Endothelial cell of umbilical vein (primary cell): Measurements from ENCODE around the gene UNC5B. TPM values are rescaled to one million over a fixed set of nuclear protein-coding genes. Genes with fewer than 3 reads are reported as not detected.

Experiments used
- BruUV-seq: library from RNA; stranded (reverse); fragments of 400-500 nt; replicated peaks from 2 replicates; lab custom pipeline; 2021; lab: Mats Ljungman, UMichigan
- CTCF ChIA-PET: fragments of 300-600, 350-600 bp; sonication (Branson Sonifier 250); formaldehyde crosslinking; loops from one replicate; lab custom pipeline; 2021; ENCODE audit warnings: antibody characterized with exemption, inconsistent platforms; lab: Charles Lee
- POLR2A ChIA-PET: fragments of 300-600, 350-600 bp; sonication (Branson Sonifier 250); formaldehyde crosslinking; loops from one replicate; lab custom pipeline; 2021; ENCODE audit warnings: antibody characterized with exemption, inconsistent platforms; lab: Charles Lee
- DNase-seq: peaks from one replicate; pipeline ENCODE4 v3.0.0-alpha.2; 2011; ENCODE audit warnings: low read depth, low spot score
- FAIRE-seq: peaks from 2 replicates; lab custom pipeline; 2011; peaks lifted over from hg19 to GRCh38; lab: Jason Lieb, UNC
- H2AFZ ChIP-seq: 2 replicates; pipeline ENCODE4 v1.6.0; 2012; ENCODE audit warnings: low read depth, low read length, control low read depth, inconsistent platforms
- H3K27ac ChIP-seq: 2 replicates; pipeline ENCODE4 v1.5.1; 2011; ENCODE audit warnings: low read depth, mild to moderate bottlenecking, control low read depth, low read length, moderate library complexity; ENCODE audit not compliant: insufficient read depth
- H3K27me3 ChIP-seq, 2 experiments: 2 replicates each; pipeline versions ENCODE4 v1.6.0 to v1.6.1; 2011; ENCODE audit warnings: low read length in 2 of 2, mixed read lengths in 1 of 2; ENCODE audit not compliant: control insufficient read depth in 2 of 2, insufficient read depth in 2 of 2
- H3K36me3 ChIP-seq, 2 experiments: 2 replicates in 1 of 2; 3 replicates in 1 of 2; pipeline ENCODE4 v1.5.1; 2011; ENCODE audit warnings: low read length in 2 of 2, mild to moderate bottlenecking in 1 of 2, moderate library complexity in 1 of 2; ENCODE audit not compliant: control insufficient read depth in 2 of 2, insufficient read depth in 2 of 2; ENCODE audit errors: extremely low read depth in 1 of 2
- H3K4me1 ChIP-seq: 3 replicates; pipeline ENCODE4 v1.5.1; 2011; ENCODE audit warnings: mild to moderate bottlenecking, low read length; ENCODE audit not compliant: control insufficient read depth, insufficient read depth; ENCODE audit errors: extremely low read depth
- H3K4me2 ChIP-seq: 2 replicates; pipeline ENCODE4 v1.6.1; 2011; ENCODE audit warnings: low read length, control low read depth, mixed read lengths; ENCODE audit not compliant: insufficient read depth
- H3K4me3 ChIP-seq, 3 experiments: fragments of 200-600 bp in 1 of 3; sonication (generic), shearing (Covaris generic) in 1 of 3; replicated peaks in 1 of 3; 2 replicates each; pipeline ENCODE4 v1.5.1; 2011 to 2016; ENCODE audit warnings: control low read depth in 3 of 3, low read length in 3 of 3, mild to moderate bottlenecking in 2 of 3, inconsistent platforms in 1 of 3, low read depth in 1 of 3, moderate library complexity in 1 of 3; ENCODE audit not compliant: insufficient read depth in 1 of 3
- H3K79me2 ChIP-seq: 2 replicates; pipeline ENCODE4 v1.6.0; 2012; ENCODE audit warnings: low read length, inconsistent platforms; ENCODE audit not compliant: control insufficient read depth, insufficient read depth
- H3K9ac ChIP-seq: replicated peaks from 2 replicates; pipeline ENCODE3; 2011; ENCODE audit warnings: low read length, control low read depth; ENCODE audit not compliant: insufficient read depth; ENCODE audit errors: extremely low read depth
- H3K9me1 ChIP-seq: replicated peaks from 3 replicates; pipeline ENCODE4 v1.6.0; 2011; ENCODE audit warnings: mild to moderate bottlenecking, low read length; ENCODE audit not compliant: control insufficient read depth, insufficient read depth; ENCODE audit errors: extremely low read depth
- H3K9me3 ChIP-seq: replicated peaks from 2 replicates; pipeline ENCODE4 v1.5.1; 2012; ENCODE audit warnings: low read length, inconsistent platforms; ENCODE audit not compliant: control insufficient read depth, insufficient read depth
- H4K20me1 ChIP-seq: replicated peaks from 2 replicates; pipeline ENCODE3; 2011; ENCODE audit warnings: mild to moderate bottlenecking, low read length; ENCODE audit not compliant: control insufficient read depth, insufficient read depth; ENCODE audit errors: extremely low read depth
- CTCF ChIP-seq, 2 donors: IDR thresholded peaks; 1 replicate in 1 of 2; 2 replicates in 1 of 2; pipeline ENCODE4 v1.5.1; 2011; ENCODE audit warnings: low read length in 2 of 2, mild to moderate bottlenecking in 2 of 2, moderate library complexity in 2 of 2, control low read depth in 1 of 2, inconsistent platforms in 1 of 2, low read depth in 1 of 2; ENCODE audit not compliant: insufficient read depth in 1 of 2; ENCODE audit errors: extremely low read depth in 1 of 2
- EZH2 ChIP-seq: IDR thresholded peaks from 2 replicates; pipeline ENCODE4 v1.6.1; 2012; ENCODE audit warnings: borderline replicate concordance, low read depth, mild to moderate bottlenecking, moderate library complexity, low read length, inconsistent platforms; ENCODE audit not compliant: severe bottlenecking
- FOS ChIP-seq: IDR thresholded peaks from 2 replicates; pipeline ENCODE4 v1.6.1; 2011; ENCODE audit warnings: mild to moderate bottlenecking, low read length, moderate library complexity, borderline replicate concordance; ENCODE audit not compliant: insufficient read depth
- GATA2 ChIP-seq: IDR thresholded peaks from 2 replicates; pipeline ENCODE4 v1.7.0; 2011; ENCODE audit warnings: low read depth, mild to moderate bottlenecking, moderate library complexity, mixed read lengths, low read length; ENCODE audit not compliant: insufficient read length, insufficient read depth
- JUN ChIP-seq: IDR thresholded peaks from 2 replicates; pipeline ENCODE4 v1.6.1; 2011; ENCODE audit warnings: borderline replicate concordance, low read depth; ENCODE audit not compliant: insufficient read length, insufficient read depth
- MAX ChIP-seq: IDR thresholded peaks from 2 replicates; pipeline ENCODE4 v1.6.1; 2011; ENCODE audit not compliant: insufficient read depth, insufficient read length
- MYC ChIP-seq: IDR thresholded peaks from one replicate; pipeline ENCODE4 v1.6.1; 2011; ENCODE audit warnings: mild to moderate bottlenecking, low read depth, low read length
- POLR2A ChIP-seq: IDR thresholded peaks from 2 replicates; pipeline ENCODE4 v1.6.1; 2012; ENCODE audit warnings: low read depth, mild to moderate bottlenecking, control low read depth, low read length
- POLR2AphosphoS5 ChIP-seq: IDR thresholded peaks from 2 replicates; pipeline ENCODE4 v1.6.1; 2012; ENCODE audit warnings: low read depth, mild to moderate bottlenecking, control low read depth, low read length, moderate library complexity; ENCODE audit not compliant: insufficient read depth
- dilution Hi-C: fragments of 300-500 bp; cut with MboI; formaldehyde crosslinking; loops from one replicate; pipeline ENCODE4 v1.15.0; 2019; ENCODE audit warnings: low sequenced_read_pairs; ENCODE audit not compliant: extremely low pct_ligation_motif_present
- intact Hi-C: fragments of 100-400 bp; cut with micrococcal nuclease; formaldehyde crosslinking; loops from one replicate; pipeline ENCODE4 v1.10.0; 2022
- polyA plus RNA-seq, 4 experiments: library from polyadenylated mRNA; depleted of rRNA in 3 of 4; stranded (reverse) in 3 of 4; unstranded in 1 of 4; fragments of >200 nt; gene quantifications; 2 replicates each; pipeline versions ENCODE4 v1.2.1 to v1.2.3, GENCODE V29; 2011 to 2012; ENCODE audit warnings: missing spikeins in 1 of 4
- total RNA-seq: library from RNA; stranded (reverse); gene quantifications from 2 replicates; pipeline ENCODE4 v1.2.3, GENCODE V29; 2021

UNC5B gene
- total and polyA plus RNA-seq, 2 donors (not counting 3 experiments of a cell fraction or from before 2014, with no cell fraction given), result 0.39 to 2.5 TPM

- no peak for TF ChIP-seq FOS
- TF ChIP-seq POLR2A, result no peak
- no peak for TF ChIP-seq JUN
- Histone ChIP-seq H3K27ac (no peak overlapping the region), H3K79me2 (no peaks in the 10 kb centered on the region), H3K36me3 (no peaks in the 10 kb centered on the region), H3K4me1 (peaks cover 19% of the 10 kb centered on the region), H3K9ac (no peak overlapping the region), H3K9me3 (no peaks in the 10 kb centered on the region), H4K20me1 (no peaks in the 10 kb centered on the region), H3K9me1 (no peaks in the 10 kb centered on the region), H3K4me2 (no peak overlapping the region), H3K4me3 (no peak overlapping the region), H3K27me3 (peaks cover 27 to 29% of the 10 kb centered on the region in 2 experiments), H2AFZ (no peak overlapping the region)
- ChIA-PET POLR2A (no interaction called here), CTCF (interaction anchor here (0.8 to 3.5 kb wide), 9 partner anchors 18 to 303 kb away, joined by 3 to 23 read pairs (median 7); no protein-coding TSS in a partner anchor)
- BruUV-seq, result no TSS peak
- dilution Hi-C loops (no loop called here), intact Hi-C loops (loop anchor here (10.0 kb wide), 1 partner anchor 142 kb away; no protein-coding TSS in a partner anchor)
- FAIRE-seq, result no peak
- DNase-seq, result no peak
Measured at GRCh38 chr10:71206911-71207310, 5.5 kb upstream of the UNC5B start.

GRCh38 chr10:71207578-71207977 is 4.8 kb upstream of the UNC5B start:
- FAIRE-seq (no peak), DNase-seq (no peak)
- ChIA-PET POLR2A (no interaction called here), CTCF (interaction anchor here (1.0 to 3.5 kb wide), 6 partner anchors 17 to 304 kb away, joined by 4 to 23 read pairs (median 10); no protein-coding TSS in a partner anchor)
- intact Hi-C loops (loop anchor here (10.0 kb wide), 1 partner anchor 143 kb away; no protein-coding TSS in a partner anchor), dilution Hi-C loops (no loop called here)
- Histone ChIP-seq H3K27ac (no peak overlapping the region), H2AFZ (no peak overlapping the region), H3K9me3 (no peaks in the 10 kb centered on the region), H3K9me1 (no peaks in the 10 kb centered on the region), H3K9ac (no peak overlapping the region), H3K36me3 (no peaks in the 10 kb centered on the region), H3K4me1 (peaks cover 23% of the 10 kb centered on the region), H3K79me2 (no peaks in the 10 kb centered on the region), H3K4me2 (no peak overlapping the region), H3K27me3 (peaks cover 28 to 32% of the 10 kb centered on the region in 2 experiments), H3K4me3 (no peak overlapping the region), H4K20me1 (no peaks in the 10 kb centered on the region)
- BruUV-seq, result no TSS peak
- TF ChIP-seq GATA2 (no peak), MAX (no peak), FOS (no peak), CTCF (IDR thresholded peaks at IDR 0.05; ENCODE audit: extremely low read depth in 1 of 2, insufficient read depth in 1 of 2, low read depth in 1 of 2, low read length in 2 of 2) (no peak), MYC (no peak), JUN (no peak), POLR2A (no peak), EZH2 (no peak), POLR2AphosphoS5 (no peak)
